ENCODE results near the gene ISM1.

Gene ISM1

DNA sequence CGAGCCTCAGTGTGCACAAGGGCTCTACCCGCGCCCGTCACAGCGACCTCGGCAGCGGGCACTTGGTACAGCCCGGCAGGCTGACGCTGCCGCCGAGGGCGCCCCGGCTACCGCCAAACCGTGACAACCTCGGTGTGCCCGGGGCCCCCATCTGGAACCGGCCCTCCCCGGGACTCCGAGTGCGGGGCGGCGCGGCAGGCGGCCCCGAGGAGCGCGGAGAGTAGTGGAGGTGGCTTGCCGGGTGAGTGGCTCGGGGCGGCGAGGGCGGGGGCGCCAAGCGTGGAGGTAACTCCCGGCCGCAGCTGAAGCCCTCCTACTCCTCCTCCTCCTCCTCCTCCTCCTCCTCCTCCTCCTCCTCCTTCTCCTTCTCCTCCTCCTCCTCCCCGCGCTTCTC lies at the start of gene ISM1:
TSS of gene ISM1 (plus strand) at position 371 of the 394 bp plus-strand sequence. CDS start 503 bp downstream, outside the sequence.
- TF ChIP-seq, protein P1, sequence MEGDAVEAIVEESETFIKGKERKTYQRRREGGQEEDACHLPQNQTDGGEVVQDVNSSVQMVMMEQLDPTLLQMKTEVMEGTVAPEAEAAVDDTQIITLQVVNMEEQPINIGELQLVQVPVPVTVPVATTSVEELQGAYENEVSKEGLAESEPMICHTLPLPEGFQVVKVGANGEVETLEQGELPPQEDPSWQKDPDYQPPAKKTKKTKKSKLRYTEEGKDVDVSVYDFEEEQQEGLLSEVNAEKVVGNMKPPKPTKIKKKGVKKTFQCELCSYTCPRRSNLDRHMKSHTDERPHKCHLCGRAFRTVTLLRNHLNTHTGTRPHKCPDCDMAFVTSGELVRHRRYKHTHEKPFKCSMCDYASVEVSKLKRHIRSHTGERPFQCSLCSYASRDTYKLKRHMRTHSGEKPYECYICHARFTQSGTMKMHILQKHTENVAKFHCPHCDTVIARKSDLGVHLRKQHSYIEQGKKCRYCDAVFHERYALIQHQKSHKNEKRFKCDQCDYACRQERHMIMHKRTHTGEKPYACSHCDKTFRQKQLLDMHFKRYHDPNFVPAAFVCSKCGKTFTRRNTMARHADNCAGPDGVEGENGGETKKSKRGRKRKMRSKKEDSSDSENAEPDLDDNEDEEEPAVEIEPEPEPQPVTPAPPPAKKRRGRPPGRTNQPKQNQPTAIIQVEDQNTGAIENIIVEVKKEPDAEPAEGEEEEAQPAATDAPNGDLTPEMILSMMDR (IDR thresholded peaks at IDR 0.05), result no peak
- Histone ChIP-seq H3K4me2 (ENCODE audit: low read length) (peak within 1 kb of the TSS; percentile 78), H3K9ac (no peak within 1 kb of the TSS), H3K27ac (no peak within 1 kb of the TSS), H3K4me1 (peaks cover 2% of the 10 kb centered on the region), H3K9me3 (ENCODE audit: control insufficient read depth, low read length) (no peaks in the 10 kb centered on the region), H3K4me3 (ENCODE audit: low read depth, low read length) (peak within 1 kb of the TSS; percentile 34), H3K27me3 (ENCODE audit: control insufficient read depth, insufficient read depth, low read length) (no peaks in the 10 kb centered on the region), H3K79me2 (no peaks in the 10 kb centered on the region), H3K36me3 (ENCODE audit: control insufficient read depth, insufficient read depth, low read length) (no peaks in the 10 kb centered on the region), H2AFZ (peak within 1 kb of the TSS; percentile 89)

DNA sequence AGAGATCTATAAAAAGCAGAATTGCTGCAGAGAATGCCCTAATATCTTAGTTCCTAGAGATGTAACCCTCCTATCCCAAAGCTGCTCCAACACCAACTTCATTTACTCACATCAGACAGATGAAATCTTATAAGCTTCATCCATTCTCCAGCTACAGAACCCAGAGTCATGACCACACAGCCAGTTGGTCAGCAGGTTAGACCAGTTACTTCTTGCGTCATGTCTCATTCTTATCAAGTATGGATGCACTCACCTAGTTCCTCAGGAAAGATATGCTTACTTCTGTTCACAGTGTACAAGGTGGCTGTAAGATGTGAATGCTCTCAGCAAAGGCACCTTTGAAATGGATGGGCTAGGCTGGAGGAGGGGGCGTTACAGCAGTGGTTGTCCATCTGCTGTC lies 47.9 kb upstream of the ISM1 start:
- no peaks in the 10 kb centered on the region for H3K9me3 ChIP-seq (ENCODE audit: control insufficient read depth, low read length)
- no peaks in the 10 kb centered on the region for H3K4me1 ChIP-seq
- H3K9ac ChIP-seq, result no peak overlapping the region
- no peak overlapping the region for H3K27ac ChIP-seq
- TF ChIP-seq, protein P1 (IDR thresholded peaks at IDR 0.05), result no peak
- H3K27me3 ChIP-seq (ENCODE audit: control insufficient read depth, insufficient read depth, low read length), result no peaks in the 10 kb centered on the region
- no peaks in the 10 kb centered on the region for H3K79me2 ChIP-seq
- H3K4me3 ChIP-seq (ENCODE audit: low read depth, low read length), result no peak overlapping the region
- H2AFZ ChIP-seq, result no peak overlapping the region
- no peaks in the 10 kb centered on the region for H3K36me3 ChIP-seq (ENCODE audit: control insufficient read depth, insufficient read depth, low read length)
- H3K4me2 ChIP-seq (ENCODE audit: low read length), result no peak overlapping the region

DNA sequence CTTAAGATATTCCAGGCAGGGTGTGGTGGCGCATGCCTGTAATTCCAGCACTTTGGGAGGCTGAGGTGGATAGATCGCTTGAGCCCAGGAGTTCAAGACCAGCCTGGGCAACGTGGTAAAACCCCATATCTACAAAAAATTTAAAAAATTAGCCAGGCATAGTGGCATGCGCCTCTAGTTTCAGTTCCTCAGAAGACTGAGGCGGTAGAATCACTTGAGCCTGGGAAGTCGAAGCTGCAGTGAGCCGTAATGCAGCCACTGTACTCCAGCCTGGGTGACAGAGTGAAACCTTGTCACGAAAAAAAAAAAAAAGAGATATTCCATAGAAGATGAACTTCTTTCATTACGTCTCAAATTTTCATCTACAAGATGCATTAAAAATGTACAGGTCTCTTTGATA lies 46.7 kb upstream of the ISM1 start:
- Histone ChIP-seq H3K4me2 (ENCODE audit: low read length) (no peak overlapping the region), H3K9me3 (ENCODE audit: control insufficient read depth, low read length) (no peaks in the 10 kb centered on the region), H3K27ac (no peak overlapping the region), H3K79me2 (no peaks in the 10 kb centered on the region), H3K4me1 (no peaks in the 10 kb centered on the region), H3K4me3 (ENCODE audit: low read depth, low read length) (no peak overlapping the region), H2AFZ (no peak overlapping the region), H3K36me3 (ENCODE audit: control insufficient read depth, insufficient read depth, low read length) (no peaks in the 10 kb centered on the region), H3K9ac (no peak overlapping the region), H3K27me3 (ENCODE audit: control insufficient read depth, insufficient read depth, low read length) (no peaks in the 10 kb centered on the region)
- TF ChIP-seq, protein P1 (IDR thresholded peaks at IDR 0.05), result no peak

DNA sequence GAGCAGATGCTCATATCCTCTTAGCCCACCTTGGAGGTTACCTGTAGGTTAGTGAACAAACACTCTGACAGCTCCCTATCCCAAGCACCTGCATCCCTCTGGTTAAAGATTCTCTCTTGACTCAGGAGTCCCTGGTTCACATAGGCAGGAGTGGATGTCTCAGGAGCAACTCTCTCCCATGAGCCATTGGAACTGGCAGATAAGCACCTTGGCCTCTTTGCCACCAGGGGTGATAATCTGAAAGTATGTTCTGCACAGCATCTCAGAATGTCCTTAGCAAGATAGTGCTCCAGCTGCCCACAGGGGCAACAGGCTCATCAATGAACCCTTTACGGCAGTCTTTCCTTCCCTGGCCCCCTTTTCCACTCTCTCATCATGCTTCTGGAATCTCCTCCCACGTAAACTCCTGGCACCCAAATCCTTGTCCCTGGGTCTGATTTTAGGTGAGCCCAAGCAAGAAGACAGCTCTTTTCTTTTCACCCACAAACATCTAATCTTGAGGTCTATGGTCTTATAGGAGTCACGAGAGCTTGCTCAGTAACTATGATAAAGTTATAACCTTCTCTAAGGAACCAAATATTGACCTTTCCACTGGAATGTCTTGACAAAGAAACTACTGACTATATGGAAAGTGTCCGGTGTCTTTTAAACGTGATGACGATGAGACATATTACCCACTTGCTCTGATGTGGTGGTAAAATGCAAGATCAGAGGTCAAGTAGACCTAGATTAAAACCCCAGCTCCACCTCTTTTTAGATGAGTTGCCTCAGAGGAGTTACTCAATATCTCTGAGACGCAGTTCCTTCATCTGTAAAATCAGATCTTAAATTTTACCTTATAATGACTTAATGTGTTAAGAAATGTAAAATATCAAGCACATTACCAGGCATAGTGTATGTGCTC lies 39.8 kb upstream of the ISM1 start:
- no peaks in the 10 kb centered on the region for H3K79me2 ChIP-seq
- no peak overlapping the region for H2AFZ ChIP-seq
- no peaks in the 10 kb centered on the region for H3K27me3 ChIP-seq (ENCODE audit: control insufficient read depth, insufficient read depth, low read length)
- no peak overlapping the region for H3K4me3 ChIP-seq (ENCODE audit: low read depth, low read length)
- H3K9ac ChIP-seq, result no peak overlapping the region
- H3K36me3 ChIP-seq (ENCODE audit: control insufficient read depth, insufficient read depth, low read length), result no peaks in the 10 kb centered on the region
- H3K27ac ChIP-seq, result no peak overlapping the region
- TF ChIP-seq, protein P1 (IDR thresholded peaks at IDR 0.05), result no peak
- H3K4me2 ChIP-seq (ENCODE audit: low read length), result no peak overlapping the region
- H3K4me1 ChIP-seq, result no peaks in the 10 kb centered on the region
- no peaks in the 10 kb centered on the region for H3K9me3 ChIP-seq (ENCODE audit: control insufficient read depth, low read length)

DNA sequence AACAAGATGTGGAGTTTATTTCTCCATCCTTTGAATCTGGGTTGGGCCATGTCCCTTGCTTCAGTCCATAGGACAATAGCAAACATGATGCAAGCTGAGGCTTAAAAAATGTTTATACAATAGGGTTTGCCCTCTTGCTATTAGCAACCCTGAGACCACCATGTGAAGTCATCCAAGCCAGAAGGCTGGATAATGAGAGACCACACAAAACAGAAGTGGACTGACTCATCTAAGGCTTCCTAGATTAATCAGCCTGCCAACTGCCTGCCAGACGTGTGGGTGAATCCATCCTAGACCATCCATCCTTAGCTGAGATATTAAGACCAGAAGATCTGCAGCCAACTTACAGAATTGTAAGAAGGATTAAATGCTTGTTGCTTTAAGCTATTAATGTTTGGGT lies 38.1 kb upstream of the ISM1 start:
- H3K9me3 ChIP-seq (ENCODE audit: control insufficient read depth, low read length), result no peaks in the 10 kb centered on the region
- no peak overlapping the region for H3K4me3 ChIP-seq (ENCODE audit: low read depth, low read length)
- no peak overlapping the region for H3K4me2 ChIP-seq (ENCODE audit: low read length)
- no peak overlapping the region for H3K9ac ChIP-seq
- H3K36me3 ChIP-seq (ENCODE audit: control insufficient read depth, insufficient read depth, low read length), result no peaks in the 10 kb centered on the region
- TF ChIP-seq, protein P1 (IDR thresholded peaks at IDR 0.05), result no peak
- H2AFZ ChIP-seq, result no peak overlapping the region
- no peak overlapping the region for H3K27ac ChIP-seq
- no peaks in the 10 kb centered on the region for H3K27me3 ChIP-seq (ENCODE audit: control insufficient read depth, insufficient read depth, low read length)
- no peaks in the 10 kb centered on the region for H3K79me2 ChIP-seq
- H3K4me1 ChIP-seq, result no peaks in the 10 kb centered on the region
